ENCODE measurements around the gene COL8A1.

DNA sequence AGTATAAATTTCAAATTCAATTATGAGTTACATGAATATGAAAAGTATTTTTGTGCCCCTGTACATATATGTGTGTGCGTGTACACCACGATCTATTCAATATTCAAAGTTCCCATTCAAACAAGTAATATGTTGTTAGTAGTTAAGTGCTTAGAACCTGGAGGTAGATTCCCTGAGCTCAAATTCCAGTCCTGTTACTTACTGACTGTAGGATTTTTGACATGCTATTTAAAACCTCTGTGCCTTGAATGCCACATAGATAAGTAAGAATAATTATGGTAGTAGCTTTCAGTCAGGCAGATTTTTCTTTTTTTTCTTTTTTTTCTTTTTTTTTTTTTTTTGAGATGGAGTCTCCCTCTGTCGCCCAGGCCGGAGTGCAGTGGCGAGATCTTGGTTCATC lies 126.0 kb downstream of the COL8A1 start:
- TF ChIP-seq, protein P1, sequence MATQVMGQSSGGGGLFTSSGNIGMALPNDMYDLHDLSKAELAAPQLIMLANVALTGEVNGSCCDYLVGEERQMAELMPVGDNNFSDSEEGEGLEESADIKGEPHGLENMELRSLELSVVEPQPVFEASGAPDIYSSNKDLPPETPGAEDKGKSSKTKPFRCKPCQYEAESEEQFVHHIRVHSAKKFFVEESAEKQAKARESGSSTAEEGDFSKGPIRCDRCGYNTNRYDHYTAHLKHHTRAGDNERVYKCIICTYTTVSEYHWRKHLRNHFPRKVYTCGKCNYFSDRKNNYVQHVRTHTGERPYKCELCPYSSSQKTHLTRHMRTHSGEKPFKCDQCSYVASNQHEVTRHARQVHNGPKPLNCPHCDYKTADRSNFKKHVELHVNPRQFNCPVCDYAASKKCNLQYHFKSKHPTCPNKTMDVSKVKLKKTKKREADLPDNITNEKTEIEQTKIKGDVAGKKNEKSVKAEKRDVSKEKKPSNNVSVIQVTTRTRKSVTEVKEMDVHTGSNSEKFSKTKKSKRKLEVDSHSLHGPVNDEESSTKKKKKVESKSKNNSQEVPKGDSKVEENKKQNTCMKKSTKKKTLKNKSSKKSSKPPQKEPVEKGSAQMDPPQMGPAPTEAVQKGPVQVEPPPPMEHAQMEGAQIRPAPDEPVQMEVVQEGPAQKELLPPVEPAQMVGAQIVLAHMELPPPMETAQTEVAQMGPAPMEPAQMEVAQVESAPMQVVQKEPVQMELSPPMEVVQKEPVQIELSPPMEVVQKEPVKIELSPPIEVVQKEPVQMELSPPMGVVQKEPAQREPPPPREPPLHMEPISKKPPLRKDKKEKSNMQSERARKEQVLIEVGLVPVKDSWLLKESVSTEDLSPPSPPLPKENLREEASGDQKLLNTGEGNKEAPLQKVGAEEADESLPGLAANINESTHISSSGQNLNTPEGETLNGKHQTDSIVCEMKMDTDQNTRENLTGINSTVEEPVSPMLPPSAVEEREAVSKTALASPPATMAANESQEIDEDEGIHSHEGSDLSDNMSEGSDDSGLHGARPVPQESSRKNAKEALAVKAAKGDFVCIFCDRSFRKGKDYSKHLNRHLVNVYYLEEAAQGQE (IDR thresholded peaks at IDR 0.05; ENCODE audit: low read depth) = no peak
- TF ChIP-seq TAF1 (IDR thresholded peaks at IDR 0.05; ENCODE audit: low read depth) = no peak
- TF ChIP-seq, protein P2, sequence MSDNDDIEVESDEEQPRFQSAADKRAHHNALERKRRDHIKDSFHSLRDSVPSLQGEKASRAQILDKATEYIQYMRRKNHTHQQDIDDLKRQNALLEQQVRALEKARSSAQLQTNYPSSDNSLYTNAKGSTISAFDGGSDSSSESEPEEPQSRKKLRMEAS (IDR thresholded peaks at IDR 0.05) = no peak
- TF ChIP-seq EP300 (IDR thresholded peaks at IDR 0.05; ENCODE audit: borderline replicate concordance) = no peak
- TF ChIP-seq RAD21 (IDR thresholded peaks at IDR 0.05; ENCODE audit: low read depth) = no peak
- TF ChIP-seq FOXM1 (IDR thresholded peaks at IDR 0.05; ENCODE audit: borderline replicate concordance, low read depth) = no peak
- TF ChIP-seq YY1 (IDR thresholded peaks at IDR 0.05; ENCODE audit: low read depth) = no peak
- TF ChIP-seq TCF12 (IDR thresholded peaks at IDR 0.05; ENCODE audit: low read depth) = no peak
- TF ChIP-seq, protein P3, sequence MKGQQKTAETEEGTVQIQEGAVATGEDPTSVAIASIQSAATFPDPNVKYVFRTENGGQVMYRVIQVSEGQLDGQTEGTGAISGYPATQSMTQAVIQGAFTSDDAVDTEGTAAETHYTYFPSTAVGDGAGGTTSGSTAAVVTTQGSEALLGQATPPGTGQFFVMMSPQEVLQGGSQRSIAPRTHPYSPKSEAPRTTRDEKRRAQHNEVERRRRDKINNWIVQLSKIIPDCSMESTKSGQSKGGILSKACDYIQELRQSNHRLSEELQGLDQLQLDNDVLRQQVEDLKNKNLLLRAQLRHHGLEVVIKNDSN (IDR thresholded peaks at IDR 0.05) = no peak
